Globus pallidus (tissue), 1 donor: Measurements from ENCODE around the gene UGT1A10.

Source experiments
- DNase-seq: peaks from one replicate; pipeline ENCODE4 v3.0.0-alpha.2; 2015; ENCODE audit warnings: low spot score

Gene UGT1A10

GRCh38 chr2:233822101-233822771 is 186.0 kb downstream of the UGT1A10 start:
- DNase-seq, result no peak
